Coronary artery (tissue), 2 donors: Measurements from ENCODE around the gene HEYL.

Experiments
- DNase-seq: peaks from one replicate; pipeline ENCODE4 v3.0.0-alpha.2; 2017; ENCODE audit warnings: low spot score
- H3K27ac ChIP-seq, 2 donors: fragments of 200-600 bp; sonication (generic); one replicate each; pipeline ENCODE4 v1.5.1; 2016 to 2019
- H3K4me3 ChIP-seq: fragments of 200-600 bp; sonication (generic); 2 replicates; pipeline ENCODE4 v1.5.1; 2016; ENCODE audit warnings: mild to moderate bottlenecking, moderate library complexity
- TF ChIP-seq, protein P1 (sequence below): fragments of 200-600 bp; sonication (generic); IDR thresholded peaks from one replicate; pipeline ENCODE4 v1.5.1; 2019; ENCODE audit warnings: antibody characterized with exemption

The HEYL gene

GRCh38 chr1:39683591-39684312, 44.3 kb upstream of the HEYL start:
- TF ChIP-seq, protein P1, sequence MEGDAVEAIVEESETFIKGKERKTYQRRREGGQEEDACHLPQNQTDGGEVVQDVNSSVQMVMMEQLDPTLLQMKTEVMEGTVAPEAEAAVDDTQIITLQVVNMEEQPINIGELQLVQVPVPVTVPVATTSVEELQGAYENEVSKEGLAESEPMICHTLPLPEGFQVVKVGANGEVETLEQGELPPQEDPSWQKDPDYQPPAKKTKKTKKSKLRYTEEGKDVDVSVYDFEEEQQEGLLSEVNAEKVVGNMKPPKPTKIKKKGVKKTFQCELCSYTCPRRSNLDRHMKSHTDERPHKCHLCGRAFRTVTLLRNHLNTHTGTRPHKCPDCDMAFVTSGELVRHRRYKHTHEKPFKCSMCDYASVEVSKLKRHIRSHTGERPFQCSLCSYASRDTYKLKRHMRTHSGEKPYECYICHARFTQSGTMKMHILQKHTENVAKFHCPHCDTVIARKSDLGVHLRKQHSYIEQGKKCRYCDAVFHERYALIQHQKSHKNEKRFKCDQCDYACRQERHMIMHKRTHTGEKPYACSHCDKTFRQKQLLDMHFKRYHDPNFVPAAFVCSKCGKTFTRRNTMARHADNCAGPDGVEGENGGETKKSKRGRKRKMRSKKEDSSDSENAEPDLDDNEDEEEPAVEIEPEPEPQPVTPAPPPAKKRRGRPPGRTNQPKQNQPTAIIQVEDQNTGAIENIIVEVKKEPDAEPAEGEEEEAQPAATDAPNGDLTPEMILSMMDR = no peak
- Histone ChIP-seq H3K27ac (no peak overlapping the region), H3K4me3 (peak overlapping the region; percentile 60)
- no peak for DNase-seq

DNA sequence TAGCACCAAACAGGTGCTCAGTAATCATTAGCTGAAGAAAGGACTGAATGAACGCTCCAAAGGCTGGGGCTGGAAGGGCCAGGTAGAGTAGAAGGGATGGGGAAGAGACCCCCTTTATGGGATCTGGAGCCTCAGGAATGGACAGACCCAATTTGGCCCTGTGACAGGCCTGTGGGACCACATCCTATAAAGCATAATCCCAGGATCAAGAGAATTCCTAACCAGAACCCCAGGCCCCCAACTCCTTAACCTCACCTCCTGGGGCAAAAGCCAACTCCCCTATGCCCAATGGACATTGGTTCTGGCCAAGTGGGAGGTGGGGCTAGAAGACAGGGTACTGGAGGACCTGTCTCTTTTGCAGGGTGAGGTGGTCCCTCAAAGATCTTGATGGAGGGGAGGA, 42.6 kb upstream of the HEYL start:
- no peak for DNase-seq
- H3K27ac ChIP-seq = no peak overlapping the region
- TF ChIP-seq, protein P1 = no peak
- H3K4me3 ChIP-seq = no peak overlapping the region

DNA sequence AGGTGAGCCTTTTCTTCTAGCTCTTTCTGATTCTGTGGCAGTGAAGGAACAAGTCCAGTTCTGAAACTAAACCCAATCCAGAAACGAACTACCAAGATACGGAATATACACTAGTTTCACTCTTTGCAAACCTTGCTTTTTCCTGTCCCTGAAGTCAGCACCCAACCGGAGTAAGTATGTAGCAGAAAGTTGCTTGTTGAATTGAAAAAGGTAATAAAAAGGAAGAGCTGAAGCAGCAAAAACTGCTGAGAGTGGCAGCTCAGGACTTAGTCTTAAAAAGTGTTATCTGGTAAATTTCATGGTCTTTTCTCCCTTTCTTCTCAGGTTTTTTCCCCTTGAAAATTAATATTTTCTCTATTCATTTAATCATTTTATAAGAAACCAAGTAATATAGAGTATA, 41.9 kb upstream of the HEYL start:
- no peak overlapping the region for H3K4me3 ChIP-seq
- no peak overlapping the region for H3K27ac ChIP-seq
- TF ChIP-seq, protein P1 = no peak
- DNase-seq = no peak

DNA sequence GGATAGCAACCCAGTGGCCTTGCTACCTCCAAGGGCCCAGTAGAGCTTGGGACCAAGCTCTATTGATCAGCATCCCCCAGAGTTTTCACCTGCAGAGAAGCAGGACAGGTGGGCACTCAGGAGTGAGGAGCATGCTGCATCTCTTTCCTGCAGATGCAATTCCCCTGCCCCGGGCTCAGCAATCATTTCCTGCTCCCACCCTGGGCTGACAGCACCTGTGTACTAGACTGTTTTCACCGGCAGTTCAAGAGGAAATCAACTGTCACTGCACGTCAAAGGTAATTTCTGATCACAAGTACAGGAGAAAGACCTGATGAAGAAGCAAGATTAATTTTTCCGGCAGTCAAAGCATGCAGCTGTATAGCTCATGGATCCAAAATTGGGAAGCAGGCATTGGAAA, 41.3 kb upstream of the HEYL start:
- Histone ChIP-seq H3K27ac (no peak overlapping the region), H3K4me3 (no peak overlapping the region)
- no peak for DNase-seq
- TF ChIP-seq, protein P1 = no peak

GRCh38 chr1:39679821-39680220, 40.4 kb upstream of the HEYL start:
- TF ChIP-seq, protein P1 = no peak
- no peak overlapping the region for H3K27ac ChIP-seq
- DNase-seq = no peak
- H3K4me3 ChIP-seq = no peak overlapping the region

- no peak for DNase-seq
- TF ChIP-seq, protein P1 = no peak
- no peak overlapping the region for H3K27ac ChIP-seq
- no peak overlapping the region for H3K4me3 ChIP-seq
These were observed 39.4 kb upstream of the HEYL start for GRCh38 chr1:39678889-39679288.

DNA sequence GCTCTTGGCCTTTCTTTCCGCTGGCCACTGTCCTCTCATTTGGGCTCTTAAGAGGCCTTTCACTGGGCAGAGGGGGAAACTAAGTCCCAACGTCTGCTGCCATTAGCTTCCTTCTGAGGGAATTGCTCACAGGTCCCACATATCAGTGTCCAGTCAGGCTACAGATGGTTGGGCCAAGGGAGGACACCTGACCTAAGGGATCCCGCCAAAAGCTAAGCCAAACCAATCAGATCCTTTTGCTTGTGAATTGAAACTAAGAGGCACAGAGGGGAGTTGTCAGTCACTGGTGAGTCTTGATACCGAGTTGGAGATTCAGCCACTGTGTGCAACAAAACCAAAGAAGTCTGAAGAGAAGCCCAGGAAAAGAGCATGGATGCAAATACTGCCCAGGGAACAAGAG, 38.2 kb upstream of the HEYL start:
- no peak for DNase-seq
- H3K27ac ChIP-seq = no peak overlapping the region
- TF ChIP-seq, protein P1 = no peak
- no peak overlapping the region for H3K4me3 ChIP-seq
